OCI-LY3 (cell line): ENCODE measurements around the gene ICAM1.

Experiments
- EZH2phosphoT487 ChIP-seq: fragments of 200-600 bp; shearing (Covaris generic); IDR thresholded peaks from 2 replicates; pipeline ENCODE4 v1.6.1; 2018; ENCODE audit warnings: antibody characterized with exemption, mixed run types, low read depth
- TF ChIP-seq, protein P1 (sequence below): fragments of 200-600, 300-600 bp; sonication (generic); IDR thresholded peaks from 2 replicates; pipeline ENCODE4 v1.5.1; 2014; ENCODE audit warnings: antibody characterized with exemption, low read length, low read depth

GRCh38 chr19:10270616-10271394 is at the start of gene ICAM1:
- TF ChIP-seq, protein P1, sequence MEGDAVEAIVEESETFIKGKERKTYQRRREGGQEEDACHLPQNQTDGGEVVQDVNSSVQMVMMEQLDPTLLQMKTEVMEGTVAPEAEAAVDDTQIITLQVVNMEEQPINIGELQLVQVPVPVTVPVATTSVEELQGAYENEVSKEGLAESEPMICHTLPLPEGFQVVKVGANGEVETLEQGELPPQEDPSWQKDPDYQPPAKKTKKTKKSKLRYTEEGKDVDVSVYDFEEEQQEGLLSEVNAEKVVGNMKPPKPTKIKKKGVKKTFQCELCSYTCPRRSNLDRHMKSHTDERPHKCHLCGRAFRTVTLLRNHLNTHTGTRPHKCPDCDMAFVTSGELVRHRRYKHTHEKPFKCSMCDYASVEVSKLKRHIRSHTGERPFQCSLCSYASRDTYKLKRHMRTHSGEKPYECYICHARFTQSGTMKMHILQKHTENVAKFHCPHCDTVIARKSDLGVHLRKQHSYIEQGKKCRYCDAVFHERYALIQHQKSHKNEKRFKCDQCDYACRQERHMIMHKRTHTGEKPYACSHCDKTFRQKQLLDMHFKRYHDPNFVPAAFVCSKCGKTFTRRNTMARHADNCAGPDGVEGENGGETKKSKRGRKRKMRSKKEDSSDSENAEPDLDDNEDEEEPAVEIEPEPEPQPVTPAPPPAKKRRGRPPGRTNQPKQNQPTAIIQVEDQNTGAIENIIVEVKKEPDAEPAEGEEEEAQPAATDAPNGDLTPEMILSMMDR: no peak
- TF ChIP-seq EZH2phosphoT487: no peak
